ENCODE results near the gene ADM5. TPM values are rescaled to one million over a fixed set of nuclear protein-coding genes. Genes with fewer than 3 reads are reported as not detected.
"Not testable (repeated sequence)": the region's sequence is repeated elsewhere in the genome, so short reads cannot be mapped to it uniquely, and the experiment has no call there.

The ADM5 gene
- total RNA-seq, 1 donor from 2014 or later = 11.8 TPM

GRCh38 chr19:49716154-49716553, 26.8 kb downstream of the ADM5 start:
- Mint-ChIP-seq H3K4me1 (peaks cover 6% of the 10 kb centered on the region), H3K4me3 (no peak overlapping the region), H3K27ac (ENCODE audit: unreplicated experiment) (no peak overlapping the region), H3K36me3 (ENCODE audit: low read depth) (peaks cover 5% of the 10 kb centered on the region), H3K27me3 (ENCODE audit: low read depth) (no peaks in the 10 kb centered on the region), H3K9me3 (peaks cover 3% of the 10 kb centered on the region)
- no peak for DNase-seq (ENCODE audit: low read depth, low spot score)
- no peak for TF ChIP-seq CTCF (conservative IDR thresholded peaks at IDR 0.05)

- Mint-ChIP-seq H3K27me3 (ENCODE audit: low read depth) (no peaks in the 10 kb centered on the region), H3K9me3 (peaks cover 3% of the 10 kb centered on the region), H3K4me3 (no peak overlapping the region), H3K4me1 (peaks cover 6% of the 10 kb centered on the region), H3K36me3 (ENCODE audit: low read depth) (peaks cover 3% of the 10 kb centered on the region), H3K27ac (ENCODE audit: unreplicated experiment) (no peak overlapping the region)
- no peak for TF ChIP-seq CTCF (conservative IDR thresholded peaks at IDR 0.05)
- DNase-seq (ENCODE audit: low read depth, low spot score) = no peak
Measured at GRCh38 chr19:49718511-49718910, 29.1 kb downstream of the ADM5 start.

GRCh38 chr19:49718991-49719390, 29.6 kb downstream of the ADM5 start:
- H3K4me1 Mint-ChIP-seq = peaks cover 6% of the 10 kb centered on the region
- H3K27me3 Mint-ChIP-seq (ENCODE audit: low read depth) = no peaks in the 10 kb centered on the region
- DNase-seq (ENCODE audit: low read depth, low spot score) = no peak
- H3K36me3 Mint-ChIP-seq (ENCODE audit: low read depth) = peaks cover 3% of the 10 kb centered on the region
- H3K27ac Mint-ChIP-seq (ENCODE audit: unreplicated experiment) = no peak overlapping the region
- peaks cover 3% of the 10 kb centered on the region for H3K9me3 Mint-ChIP-seq
- H3K4me3 Mint-ChIP-seq = no peak overlapping the region
- TF ChIP-seq CTCF (conservative IDR thresholded peaks at IDR 0.05) = no peak

- not testable (repeated sequence) for H3K36me3 Mint-ChIP-seq (ENCODE audit: low read depth); H3K9me3 Mint-ChIP-seq
Measured at GRCh38 chr19:49719420-49719819, 30.0 kb downstream of the ADM5 start.

GRCh38 chr19:49727217-49728030, 38.0 kb downstream of the ADM5 start:
- Mint-ChIP-seq H3K4me3 (no peak overlapping the region), H3K36me3 (ENCODE audit: low read depth) (no peaks in the 10 kb centered on the region), H3K27ac (ENCODE audit: unreplicated experiment) (no peak overlapping the region), H3K27me3 (ENCODE audit: low read depth) (peaks cover 2% of the 10 kb centered on the region), H3K9me3 (no peaks in the 10 kb centered on the region), H3K4me1 (no peaks in the 10 kb centered on the region)
- no peak for DNase-seq (ENCODE audit: low read depth, low spot score)
- TF ChIP-seq CTCF (conservative IDR thresholded peaks at IDR 0.05) = no peak

More at GRCh38 chr19:49719420-49719819, 30.0 kb downstream of the ADM5 start:
- not testable (repeated sequence) for DNase-seq (ENCODE audit: low read depth, low spot score); H3K4me1 Mint-ChIP-seq; H3K4me3 Mint-ChIP-seq; H3K27ac Mint-ChIP-seq (ENCODE audit: unreplicated experiment); H3K27me3 Mint-ChIP-seq (ENCODE audit: low read depth)

- Mint-ChIP-seq H3K9me3 (no peaks in the 10 kb centered on the region), H3K4me1 (no peaks in the 10 kb centered on the region), H3K27me3 (ENCODE audit: low read depth) (peaks cover 2% of the 10 kb centered on the region), H3K36me3 (ENCODE audit: low read depth) (no peaks in the 10 kb centered on the region), H3K4me3 (no peak overlapping the region), H3K27ac (ENCODE audit: unreplicated experiment) (no peak overlapping the region)
- DNase-seq (ENCODE audit: low read depth, low spot score) = no peak
- no peak for TF ChIP-seq CTCF (conservative IDR thresholded peaks at IDR 0.05)
Measured at GRCh38 chr19:49730166-49730565, 40.8 kb downstream of the ADM5 start.
